ENCODE results near the gene OMP.

GRCh38 chr11:77063861-77064260 lies 38.8 kb upstream of the OMP start:
- TF ChIP-seq CTCF (conservative IDR thresholded peaks at IDR 0.05) (no peak), EZH2 (IDR thresholded peaks at IDR 0.05; ENCODE audit: low read depth) (no peak)

Data from PC-9 (cell line).